ENCODE results near the gene COL16A1. TPM values are rescaled to one million over a fixed set of nuclear protein-coding genes. Genes with fewer than 3 reads are reported as not detected.

COL16A1 gene
- total and polyA plus RNA-seq, 2 of the 13 experiments (the other 11 are each of a cell fraction or from before 2014, with no cell fraction given): 4.3 to 12.2 TPM

DNA sequence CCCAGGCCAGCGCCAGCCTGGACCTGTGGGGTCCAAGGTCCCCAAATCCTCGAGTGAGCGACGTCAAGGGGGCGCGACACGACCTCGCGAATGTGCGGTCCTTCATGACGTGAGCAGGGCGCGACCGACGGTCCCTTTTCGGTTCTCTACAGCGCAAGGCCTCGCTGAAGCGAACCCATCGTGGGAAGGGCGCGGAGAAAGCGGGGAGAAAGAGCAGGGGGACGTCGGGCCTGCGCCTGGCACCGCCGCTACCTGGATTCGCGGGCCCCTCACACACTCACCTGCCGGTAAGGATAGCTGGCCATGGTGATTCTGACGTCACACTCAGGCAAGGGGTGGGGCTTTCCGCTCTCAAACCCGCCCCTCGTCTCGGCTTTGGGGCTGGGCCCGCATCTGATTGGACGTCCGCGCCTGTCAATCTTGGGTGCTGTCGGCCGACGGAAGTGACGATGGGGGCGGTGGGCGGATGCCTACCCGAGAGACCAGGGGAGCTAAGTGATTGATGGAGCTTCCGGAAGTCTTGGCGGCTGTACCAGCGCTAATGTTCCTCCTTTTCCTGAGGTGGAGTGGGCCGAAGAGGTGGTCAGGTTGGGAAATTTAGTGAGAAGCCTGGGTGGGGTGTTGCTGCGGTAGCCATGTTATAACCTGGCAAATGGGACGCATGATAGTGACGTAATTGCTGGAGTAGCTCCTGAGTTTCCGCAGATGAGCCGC lies 59.1 kb downstream of the COL16A1 start, which contains the start of gene PEF1 (continued):
- peak; percentile 78 for TF ChIP-seq BCL3 (CRISPR knock-in tag; IDR thresholded peaks at IDR 0.05)
- TF ChIP-seq JDP2 (CRISPR knock-in tag; IDR thresholded peaks at IDR 0.05; ENCODE audit: borderline replicate concordance): no peak
- no peak for TF ChIP-seq SATB2 (CRISPR knock-in tag; IDR thresholded peaks at IDR 0.05)
- no peak for TF ChIP-seq KAT2B (IDR thresholded peaks at IDR 0.05; ENCODE audit: borderline replicate concordance, low read depth, low read length)
- no peak for TF ChIP-seq GPBP1L1 (CRISPR knock-in tag; IDR thresholded peaks at IDR 0.05)
- TF ChIP-seq DPF2 (CRISPR knock-in tag; IDR thresholded peaks at IDR 0.05; ENCODE audit: borderline replicate concordance, low read depth): no peak
- TF ChIP-seq ZBTB20 (CRISPR knock-in tag; IDR thresholded peaks at IDR 0.05; ENCODE audit: borderline replicate concordance, low read depth): no peak
- TF ChIP-seq PAWR (CRISPR knock-in tag; IDR thresholded peaks at IDR 0.05; ENCODE audit: borderline replicate concordance): no peak
- TF ChIP-seq ZNF615 (CRISPR knock-in tag; IDR thresholded peaks at IDR 0.05; ENCODE audit: borderline replicate concordance): no peak
- TF ChIP-seq ZIK1 (CRISPR knock-in tag; IDR thresholded peaks at IDR 0.05; ENCODE audit: borderline replicate concordance, low read depth): peak; percentile 91
- no peak for TF ChIP-seq FOSL1 (CRISPR knock-in tag; IDR thresholded peaks at IDR 0.05; ENCODE audit: borderline replicate concordance)
- peak; percentile 93 for TF ChIP-seq ATF7 (IDR thresholded peaks at IDR 0.05)
- peak; percentile 89; the same call in 1 of the 2 replicates for TF ChIP-seq ATF7 (CRISPR knock-in tag; IDR thresholded peaks at IDR 0.05)
- TF ChIP-seq SUZ12 (IDR thresholded peaks at IDR 0.05; ENCODE audit: low read depth, low read length): no peak
- TF ChIP-seq HOXA3 (CRISPR knock-in tag; IDR thresholded peaks at IDR 0.05): peak; percentile 100
- TF ChIP-seq ZNF160 (CRISPR knock-in tag; IDR thresholded peaks at IDR 0.05): no peak; the same call in 1 of the 2 replicates
- TF ChIP-seq ZNF839 (CRISPR knock-in tag; IDR thresholded peaks at IDR 0.05; ENCODE audit: borderline replicate concordance): no peak
- TF ChIP-seq PAX8 (CRISPR knock-in tag; IDR thresholded peaks at IDR 0.05; ENCODE audit: borderline replicate concordance): 0 out of 2 replicates have a peak, but pooled peaks have one; percentile 83
- TF ChIP-seq STAT5B (CRISPR knock-in tag; IDR thresholded peaks at IDR 0.05): 0 out of 2 replicates have a peak, but pooled peaks have one; percentile 63
- TF ChIP-seq, protein P1, sequence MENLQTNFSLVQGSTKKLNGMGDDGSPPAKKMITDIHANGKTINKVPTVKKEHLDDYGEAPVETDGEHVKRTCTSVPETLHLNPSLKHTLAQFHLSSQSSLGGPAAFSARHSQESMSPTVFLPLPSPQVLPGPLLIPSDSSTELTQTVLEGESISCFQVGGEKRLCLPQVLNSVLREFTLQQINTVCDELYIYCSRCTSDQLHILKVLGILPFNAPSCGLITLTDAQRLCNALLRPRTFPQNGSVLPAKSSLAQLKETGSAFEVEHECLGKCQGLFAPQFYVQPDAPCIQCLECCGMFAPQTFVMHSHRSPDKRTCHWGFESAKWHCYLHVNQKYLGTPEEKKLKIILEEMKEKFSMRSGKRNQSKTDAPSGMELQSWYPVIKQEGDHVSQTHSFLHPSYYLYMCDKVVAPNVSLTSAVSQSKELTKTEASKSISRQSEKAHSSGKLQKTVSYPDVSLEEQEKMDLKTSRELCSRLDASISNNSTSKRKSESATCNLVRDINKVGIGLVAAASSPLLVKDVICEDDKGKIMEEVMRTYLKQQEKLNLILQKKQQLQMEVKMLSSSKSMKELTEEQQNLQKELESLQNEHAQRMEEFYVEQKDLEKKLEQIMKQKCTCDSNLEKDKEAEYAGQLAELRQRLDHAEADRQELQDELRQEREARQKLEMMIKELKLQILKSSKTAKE (CRISPR knock-in tag; IDR thresholded peaks at IDR 0.05; ENCODE audit: borderline replicate concordance): no peak
- no peak for TF ChIP-seq TIGD3 (CRISPR knock-in tag; IDR thresholded peaks at IDR 0.05; ENCODE audit: borderline replicate concordance)
- no peak for TF ChIP-seq TMF1 (CRISPR knock-in tag; IDR thresholded peaks at IDR 0.05; ENCODE audit: low read depth)
